LNCaP clone FGC (cell line): ENCODE data around the gene PLCXD1.
"Not testable (repeated sequence)": the region's sequence is repeated elsewhere in the genome, so short reads cannot be mapped to it uniquely, and the experiment has no call there.

Source experiments
- DNase-seq: peaks from one replicate; pipeline ENCODE4 v3.0.0-alpha.2; 2011; ENCODE audit warnings: low read depth
- H3K4me3 ChIP-seq: 2 replicates; pipeline ENCODE4 v1.5.1; 2011; ENCODE audit warnings: mild to moderate bottlenecking, low read depth, low read length, control low read depth
- TF ChIP-seq, protein P1 (sequence below): IDR thresholded peaks from 2 replicates; pipeline ENCODE4 v1.5.1; 2012; ENCODE audit warnings: mild to moderate bottlenecking; ENCODE audit not compliant: control insufficient read depth, insufficient read depth; ENCODE audit errors: extremely low read depth

The PLCXD1 gene

DNA sequence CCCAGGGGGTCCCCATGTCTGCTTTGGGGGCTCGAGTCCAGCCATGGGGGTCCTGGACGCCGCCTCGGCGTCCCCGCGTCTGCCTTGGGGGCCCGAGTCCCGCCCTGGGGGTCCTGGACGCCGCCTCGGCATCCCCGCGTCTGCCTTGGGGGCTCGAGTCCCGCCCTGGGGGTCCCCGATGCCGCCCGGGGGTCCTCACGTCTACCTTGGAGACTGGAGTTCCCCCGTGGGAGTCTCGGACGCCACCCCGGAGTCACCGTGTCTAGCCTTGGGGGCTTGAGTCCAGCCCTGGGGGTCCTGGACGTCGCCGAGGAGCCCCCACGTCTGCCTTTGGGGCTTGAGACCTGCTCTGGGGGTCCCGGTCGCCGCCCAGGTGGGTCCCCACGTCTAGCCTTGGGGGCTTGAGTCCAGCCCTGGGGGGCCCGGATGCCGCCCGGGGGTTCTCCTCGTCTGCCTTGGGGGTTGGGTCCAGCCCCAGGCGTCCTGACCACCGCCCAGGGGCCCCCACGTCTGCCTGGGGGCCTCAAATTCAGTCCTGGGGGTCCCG lies 38.5 kb downstream of the PLCXD1 start:
- H3K4me3 ChIP-seq: peak overlapping the region; percentile 88
- DNase-seq: no peak
- TF ChIP-seq, protein P1, sequence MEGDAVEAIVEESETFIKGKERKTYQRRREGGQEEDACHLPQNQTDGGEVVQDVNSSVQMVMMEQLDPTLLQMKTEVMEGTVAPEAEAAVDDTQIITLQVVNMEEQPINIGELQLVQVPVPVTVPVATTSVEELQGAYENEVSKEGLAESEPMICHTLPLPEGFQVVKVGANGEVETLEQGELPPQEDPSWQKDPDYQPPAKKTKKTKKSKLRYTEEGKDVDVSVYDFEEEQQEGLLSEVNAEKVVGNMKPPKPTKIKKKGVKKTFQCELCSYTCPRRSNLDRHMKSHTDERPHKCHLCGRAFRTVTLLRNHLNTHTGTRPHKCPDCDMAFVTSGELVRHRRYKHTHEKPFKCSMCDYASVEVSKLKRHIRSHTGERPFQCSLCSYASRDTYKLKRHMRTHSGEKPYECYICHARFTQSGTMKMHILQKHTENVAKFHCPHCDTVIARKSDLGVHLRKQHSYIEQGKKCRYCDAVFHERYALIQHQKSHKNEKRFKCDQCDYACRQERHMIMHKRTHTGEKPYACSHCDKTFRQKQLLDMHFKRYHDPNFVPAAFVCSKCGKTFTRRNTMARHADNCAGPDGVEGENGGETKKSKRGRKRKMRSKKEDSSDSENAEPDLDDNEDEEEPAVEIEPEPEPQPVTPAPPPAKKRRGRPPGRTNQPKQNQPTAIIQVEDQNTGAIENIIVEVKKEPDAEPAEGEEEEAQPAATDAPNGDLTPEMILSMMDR: no peak

DNA sequence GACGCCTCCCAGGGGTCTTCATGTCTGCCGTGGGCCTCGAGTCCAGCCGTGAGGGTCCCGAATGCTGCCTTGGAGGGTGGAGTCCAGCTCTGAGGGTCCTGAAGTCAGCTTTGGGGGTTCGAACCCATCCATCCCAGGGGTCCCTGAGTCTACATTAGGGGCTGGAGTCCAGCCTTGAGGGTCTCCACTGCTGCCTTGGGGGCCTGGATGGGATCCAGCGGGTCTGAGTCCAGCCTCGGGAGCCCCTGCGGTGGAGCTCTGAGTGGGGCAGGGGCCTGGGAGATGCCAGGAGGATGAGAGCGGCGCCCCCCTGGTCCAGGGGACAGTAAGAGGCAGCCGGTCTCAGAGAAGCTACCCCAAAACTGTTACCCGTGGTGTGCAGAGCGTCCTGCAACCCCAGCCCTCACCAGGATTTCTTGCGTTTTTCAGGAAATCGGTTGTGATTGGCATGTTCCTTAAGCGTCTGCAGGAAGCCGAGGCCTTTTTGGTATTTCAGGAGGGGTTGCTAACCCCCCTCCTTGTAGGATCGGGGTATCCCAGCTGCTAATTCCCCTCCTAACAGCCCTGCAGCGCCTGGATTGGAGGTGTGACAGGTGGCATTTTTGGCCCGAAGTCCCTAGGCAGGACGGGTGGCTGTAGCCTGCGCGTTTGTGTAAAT lies 39.1 kb downstream of the PLCXD1 start:
- no peak for DNase-seq
- peak overlapping the region; percentile 88 for H3K4me3 ChIP-seq
- TF ChIP-seq, protein P1: no peak

DNA sequence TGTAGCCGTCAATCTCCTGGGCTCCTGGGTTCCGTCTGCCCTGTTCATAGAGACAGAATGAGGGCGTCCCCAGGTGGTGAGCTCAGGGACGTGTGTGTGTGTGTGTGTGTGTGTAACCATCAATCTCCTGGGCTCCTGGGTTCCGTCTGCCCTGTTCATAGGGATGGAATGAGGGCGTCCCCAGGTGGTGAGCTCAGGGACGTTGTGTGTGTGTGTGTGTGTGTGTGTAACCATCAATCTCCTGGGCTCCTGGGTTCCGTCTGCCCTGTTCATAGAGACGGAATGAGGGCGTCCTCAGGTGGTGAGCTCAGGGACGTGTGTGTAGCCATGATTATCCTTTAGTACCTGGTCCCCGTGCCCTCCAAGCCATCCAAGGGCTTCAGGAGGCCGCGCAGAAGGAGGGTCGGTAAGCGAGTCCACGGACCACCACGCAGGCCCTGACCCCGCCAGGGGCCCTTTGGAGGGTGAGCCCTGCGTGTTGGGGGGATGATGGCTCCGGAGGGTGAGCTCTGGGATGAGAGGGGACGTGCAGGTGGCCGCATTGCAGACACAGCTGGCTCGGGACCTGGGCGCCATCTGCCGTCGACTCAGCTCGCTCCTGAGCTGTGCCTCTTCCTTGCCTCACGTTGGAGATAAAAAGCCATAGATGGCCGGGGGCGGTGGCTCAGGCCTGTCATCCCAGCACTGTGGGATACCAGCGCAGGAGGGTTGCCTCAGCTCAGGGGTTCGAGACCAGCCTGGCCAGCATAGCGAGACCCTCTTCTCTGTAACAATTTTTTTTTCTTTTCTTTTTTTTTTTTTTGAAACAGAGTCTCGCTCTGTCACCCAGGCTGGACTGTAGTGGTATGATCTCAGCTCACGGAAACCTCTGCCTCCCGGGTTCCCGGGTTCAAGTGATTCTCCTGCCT lies 42.8 kb downstream of the PLCXD1 start:
- peak; percentile 46 for DNase-seq
- no peak overlapping the region for H3K4me3 ChIP-seq
- TF ChIP-seq, protein P1: peak; percentile 66

DNA sequence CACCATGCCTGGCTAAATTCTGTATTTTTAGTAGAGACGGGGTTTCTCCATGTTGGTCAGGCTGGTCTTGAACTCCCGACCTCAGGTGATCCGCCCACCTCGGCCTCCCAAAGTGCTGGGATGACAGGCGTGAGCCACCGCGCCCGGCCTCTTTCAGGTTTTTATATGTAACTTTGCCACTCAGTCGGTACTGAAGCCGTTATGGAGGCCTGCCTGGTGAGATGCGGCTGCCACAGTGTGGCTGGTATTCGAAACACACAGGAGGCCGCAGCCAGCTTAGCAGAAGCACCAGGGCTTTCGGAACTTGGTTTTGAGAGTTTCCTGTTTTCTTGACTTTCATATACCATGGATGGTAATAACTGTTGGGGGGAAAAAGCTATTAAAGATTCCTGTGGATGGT lies 43.5 kb downstream of the PLCXD1 start:
- not testable (repeated sequence) for DNase-seq, H3K4me3 ChIP-seq

DNA sequence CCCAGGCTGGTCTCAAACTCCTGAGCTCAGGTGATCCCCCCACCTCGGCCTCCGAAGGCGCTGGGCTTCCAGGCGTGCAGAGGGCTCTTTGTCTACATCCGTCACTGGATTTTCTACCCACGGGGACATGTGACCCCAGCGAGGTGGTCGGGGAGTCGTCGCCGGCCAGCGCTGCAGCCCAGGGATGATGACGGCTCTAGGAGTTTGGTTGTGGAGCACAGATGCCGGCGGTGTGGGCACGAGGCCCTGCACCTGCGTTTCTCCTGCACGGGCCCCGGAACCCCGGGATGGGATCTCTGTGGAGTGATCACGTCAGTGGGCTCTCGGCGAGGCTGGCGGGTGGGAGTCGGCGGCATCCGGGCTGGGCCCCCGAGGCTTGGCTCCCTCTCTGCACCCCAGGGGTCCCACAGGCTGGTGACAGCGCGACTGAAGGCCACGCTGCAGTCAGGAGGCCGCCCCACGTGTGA lies 46.5 kb downstream of the PLCXD1 start:
- no peak overlapping the region for H3K4me3 ChIP-seq
- TF ChIP-seq, protein P1: no peak
- no peak for DNase-seq

DNA sequence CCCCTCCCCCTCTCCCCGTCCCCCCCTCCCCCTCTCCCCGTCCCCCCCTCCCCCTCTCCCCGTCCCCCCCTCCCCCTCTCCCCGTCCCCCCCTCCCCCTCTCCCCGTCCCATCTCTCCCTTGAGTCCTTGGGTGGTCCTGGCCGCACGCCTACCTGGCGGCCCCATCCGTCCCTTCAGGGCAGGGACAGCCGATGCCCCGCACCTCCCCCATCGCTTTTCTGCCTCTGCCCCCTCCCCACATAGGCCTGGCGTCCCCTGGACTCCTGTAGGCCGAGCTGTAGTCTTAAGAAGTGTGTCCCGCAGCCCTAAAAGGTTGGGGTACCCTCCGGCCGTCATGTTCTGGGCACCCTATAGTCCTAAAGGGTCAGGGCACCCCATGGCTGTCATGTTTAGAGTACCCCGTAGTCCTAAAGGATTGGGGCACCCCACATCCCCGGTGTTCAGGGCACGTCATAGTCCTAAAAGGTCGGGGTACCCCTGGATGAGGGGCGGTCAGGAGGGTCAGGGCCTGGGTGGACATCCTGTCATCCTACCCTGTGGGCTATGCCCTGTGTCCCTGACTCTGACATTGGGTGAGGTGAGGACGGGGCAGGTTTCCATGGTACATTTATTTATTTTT lies 48.2 kb downstream of the PLCXD1 start:
- DNase-seq: no peak
- TF ChIP-seq, protein P1: no peak
- H3K4me3 ChIP-seq: no peak overlapping the region

DNA sequence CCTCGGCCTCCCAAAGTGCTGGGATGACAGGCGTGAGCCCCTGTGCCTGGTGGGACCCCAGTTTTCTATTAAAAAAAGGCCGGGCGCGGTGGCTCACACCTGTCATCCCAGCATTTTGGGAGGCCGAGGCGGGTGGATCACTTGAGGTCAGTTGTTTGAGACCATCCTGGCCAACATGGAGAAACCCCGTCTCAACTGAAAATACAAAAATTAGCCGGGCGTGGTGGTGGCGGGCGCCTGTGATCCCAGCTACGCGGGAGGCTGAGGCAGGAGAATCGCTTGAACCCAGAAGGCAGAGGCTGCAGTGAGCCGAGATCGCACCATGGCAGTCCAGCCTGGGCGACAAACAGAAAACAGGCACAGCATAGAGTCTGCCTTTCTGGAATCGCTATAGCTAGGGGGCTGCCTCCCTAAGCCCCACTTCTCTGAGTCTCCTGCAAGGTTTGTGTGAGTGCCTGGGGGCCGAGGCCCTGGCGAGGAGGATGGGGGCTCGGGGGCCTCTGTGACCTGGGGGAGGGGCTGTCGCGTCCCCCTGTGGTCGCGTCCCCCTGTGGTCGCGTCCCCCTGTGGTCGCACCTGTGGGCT lies 49.1 kb downstream of the PLCXD1 start:
- DNase-seq, H3K4me3 ChIP-seq: not testable (repeated sequence)
